ENCODE results near the gene PACSIN1. TPM values are rescaled to one million over a fixed set of nuclear protein-coding genes. Genes with fewer than 3 reads are reported as not detected.

The PACSIN1 gene, protein sequence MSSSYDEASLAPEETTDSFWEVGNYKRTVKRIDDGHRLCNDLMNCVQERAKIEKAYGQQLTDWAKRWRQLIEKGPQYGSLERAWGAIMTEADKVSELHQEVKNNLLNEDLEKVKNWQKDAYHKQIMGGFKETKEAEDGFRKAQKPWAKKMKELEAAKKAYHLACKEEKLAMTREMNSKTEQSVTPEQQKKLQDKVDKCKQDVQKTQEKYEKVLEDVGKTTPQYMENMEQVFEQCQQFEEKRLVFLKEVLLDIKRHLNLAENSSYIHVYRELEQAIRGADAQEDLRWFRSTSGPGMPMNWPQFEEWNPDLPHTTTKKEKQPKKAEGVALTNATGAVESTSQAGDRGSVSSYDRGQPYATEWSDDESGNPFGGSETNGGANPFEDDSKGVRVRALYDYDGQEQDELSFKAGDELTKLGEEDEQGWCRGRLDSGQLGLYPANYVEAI
- 0.07 TPM for polyA plus RNA-seq (2013, experiment 1 of 2)
- 0.03 TPM for polyA plus RNA-seq (2013, experiment 2 of 2)

DNA sequence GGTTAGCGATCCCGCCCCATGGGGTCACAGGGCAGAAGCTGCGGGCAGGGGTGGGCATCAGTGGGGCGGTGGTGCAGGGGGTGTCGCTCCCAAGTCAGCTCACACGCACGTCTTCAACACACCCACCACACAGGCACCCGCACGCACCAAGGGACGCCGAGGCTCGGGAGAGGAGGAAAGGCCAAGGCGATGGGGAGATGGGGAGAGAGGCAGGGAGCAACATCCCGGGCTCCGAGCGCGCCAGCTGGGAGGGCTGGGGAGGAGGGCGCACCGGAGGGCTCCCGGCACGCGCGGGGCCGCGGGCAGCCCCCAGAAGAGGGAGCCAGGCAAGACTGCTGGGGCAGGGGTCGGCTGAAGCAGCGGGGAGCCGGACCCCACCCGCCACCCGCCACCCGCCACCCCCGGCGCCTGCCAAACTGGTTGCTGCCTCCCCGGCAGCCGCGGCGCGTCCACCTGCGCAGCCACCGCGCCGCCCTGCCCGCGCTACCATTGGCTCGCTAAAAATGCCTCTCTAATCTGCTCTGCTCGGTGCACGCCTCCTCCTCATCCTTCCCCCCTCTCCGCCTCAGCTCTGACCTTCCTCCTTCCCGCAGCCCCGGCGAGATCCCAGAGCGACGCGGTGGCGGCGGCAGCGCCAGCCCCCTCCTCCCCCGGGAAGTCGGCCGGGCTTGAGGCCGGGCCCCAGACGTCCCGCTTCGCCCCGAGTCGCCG is at the start of gene PACSIN1:
TSS of gene PACSIN1 (plus strand) at position 546 of the 711 bp plus-strand sequence. CDS start 60,230 bp downstream, outside the sequence.
- 2% methylated on average over 35 of the region's 67 CpGs for WGBS
- Histone ChIP-seq H3K4me1 (ENCODE audit: control insufficient read depth, insufficient read depth, low read depth, low read length) (peaks cover 17% of the 10 kb centered on the region), H2BK12ac (ENCODE audit: low read length in 2 of 2) (peak within 1 kb of the TSS in 1 of 2 experiments; percentile 60), H2BK5ac (ENCODE audit: low read depth, low read length, poor library complexity, severe bottlenecking) (no peak within 1 kb of the TSS), H4K8ac (ENCODE audit: low read length) (peak within 1 kb of the TSS; percentile 22), H3K36me3 (ENCODE audit: control insufficient read depth in 1 of 2, insufficient read depth in 2 of 2, low read depth in 1 of 2, low read length in 2 of 2) (no peaks in the 10 kb centered on the region), H2AK5ac (ENCODE audit: low read length, severe bottlenecking) (no peak within 1 kb of the TSS), H2AFZ (ENCODE audit: low read depth, low read length) (peak within 1 kb of the TSS; percentile 62), H3K27ac (ENCODE audit: low read length, poor library complexity, severe bottlenecking) (no peak within 1 kb of the TSS), H3K4me2 (ENCODE audit: low read length, poor library complexity, severe bottlenecking) (peak within 1 kb of the TSS; percentile 95), H2BK15ac (ENCODE audit: low read depth, poor library complexity, severe bottlenecking) (no peak within 1 kb of the TSS), H3K4ac (ENCODE audit: low read depth in 1 of 2, low read length in 2 of 2) (no peak within 1 kb of the TSS), H3K4me3 (ENCODE audit: insufficient read depth in 1 of 2, low read depth in 1 of 2, low read length in 2 of 2) (peak within 1 kb of the TSS in 1 of 2 experiments; percentile 34), H3K79me1 (replicated peaks; ENCODE audit: low read length, poor library complexity, severe bottlenecking) (no peaks in the 10 kb centered on the region), H3K9me3 (ENCODE audit: control insufficient read depth, low read length) (no peaks in the 10 kb centered on the region), H3K27me3 (ENCODE audit: control insufficient read depth in 1 of 2, insufficient read depth in 1 of 2, low read length in 2 of 2) (peaks cover 38 to 49% of the 10 kb centered on the region in 2 experiments), H4K91ac (ENCODE audit: low read length) (no peak within 1 kb of the TSS), H2BK120ac (ENCODE audit: low read depth, low read length) (no peak within 1 kb of the TSS), H3K9ac (ENCODE audit: low read length) (no peak within 1 kb of the TSS), H3K23ac (ENCODE audit: low read length in 2 of 2) (peak within 1 kb of the TSS in 1 of 2 experiments; percentile 87), H3K14ac (ENCODE audit: low read length in 2 of 2) (peak within 1 kb of the TSS in 1 of 2 experiments; percentile 79), H3K18ac (ENCODE audit: low read depth in 1 of 2, low read length in 2 of 2) (peak within 1 kb of the TSS in 1 of 2 experiments; percentile 23)
- DNase-seq, result no peak

DNA sequence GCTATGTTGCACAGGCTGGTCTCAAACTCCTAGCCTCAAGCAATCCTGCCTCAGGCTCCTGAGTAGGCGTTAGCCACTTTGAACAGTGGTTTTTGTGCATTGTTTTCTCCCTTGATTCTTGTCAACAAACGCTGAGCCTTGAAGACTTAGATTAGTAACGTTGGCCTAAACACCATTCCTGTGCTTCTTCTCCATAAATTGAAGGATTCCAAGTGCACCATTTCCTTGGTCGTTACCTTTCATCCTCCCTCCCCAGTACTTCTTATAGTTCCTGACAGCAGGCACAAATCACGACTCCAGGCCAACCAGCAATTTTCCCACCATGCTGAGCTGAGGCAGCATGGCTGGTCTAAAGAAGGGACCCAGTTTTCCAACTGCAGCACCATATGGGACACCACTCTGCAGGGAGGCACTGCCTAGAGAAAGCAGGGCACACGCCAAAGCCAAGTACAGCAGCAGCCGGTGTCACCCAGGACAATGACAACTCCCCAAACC is 49.0 kb upstream of the PACSIN1 start:
- Histone ChIP-seq H2BK120ac (ENCODE audit: low read depth, low read length) (no peak overlapping the region), H3K4me1 (ENCODE audit: control insufficient read depth, insufficient read depth, low read depth, low read length) (no peaks in the 10 kb centered on the region), H2AFZ (ENCODE audit: low read depth, low read length) (no peak overlapping the region), H3K4ac (ENCODE audit: low read depth in 1 of 2, low read length in 2 of 2) (no peak overlapping the region), H3K4me3 (ENCODE audit: insufficient read depth in 1 of 2, low read depth in 1 of 2, low read length in 2 of 2) (no peak overlapping the region), H3K79me1 (replicated peaks; ENCODE audit: low read length, poor library complexity, severe bottlenecking) (peaks cover 10% of the 10 kb centered on the region), H3K27me3 (ENCODE audit: control insufficient read depth in 1 of 2, insufficient read depth in 1 of 2, low read length in 2 of 2) (no peaks in the 10 kb centered on the region), H3K18ac (ENCODE audit: low read depth in 1 of 2, low read length in 2 of 2) (no peak overlapping the region), H3K27ac (ENCODE audit: low read length, poor library complexity, severe bottlenecking) (no peak overlapping the region), H4K91ac (ENCODE audit: low read length) (no peak overlapping the region), H3K14ac (ENCODE audit: low read length in 2 of 2) (no peak overlapping the region), H3K4me2 (ENCODE audit: low read length, poor library complexity, severe bottlenecking) (no peak overlapping the region), H4K8ac (ENCODE audit: low read length) (no peak overlapping the region), H2BK15ac (ENCODE audit: low read depth, poor library complexity, severe bottlenecking) (no peak overlapping the region), H3K23ac (ENCODE audit: low read length in 2 of 2) (no peak overlapping the region), H2AK5ac (ENCODE audit: low read length, severe bottlenecking) (no peak overlapping the region), H3K9ac (ENCODE audit: low read length) (no peak overlapping the region), H2BK12ac (ENCODE audit: low read length in 2 of 2) (no peak overlapping the region), H2BK5ac (ENCODE audit: low read depth, low read length, poor library complexity, severe bottlenecking) (no peak overlapping the region), H3K36me3 (ENCODE audit: control insufficient read depth in 1 of 2, insufficient read depth in 2 of 2, low read depth in 1 of 2, low read length in 2 of 2) (peaks cover 58 to 63% of the 10 kb centered on the region in 2 experiments), H3K9me3 (ENCODE audit: control insufficient read depth, low read length) (no peaks in the 10 kb centered on the region)
- WGBS, result 89% methylated on average over 7 of the region's 7 CpGs
- DNase-seq, result no peak

DNA sequence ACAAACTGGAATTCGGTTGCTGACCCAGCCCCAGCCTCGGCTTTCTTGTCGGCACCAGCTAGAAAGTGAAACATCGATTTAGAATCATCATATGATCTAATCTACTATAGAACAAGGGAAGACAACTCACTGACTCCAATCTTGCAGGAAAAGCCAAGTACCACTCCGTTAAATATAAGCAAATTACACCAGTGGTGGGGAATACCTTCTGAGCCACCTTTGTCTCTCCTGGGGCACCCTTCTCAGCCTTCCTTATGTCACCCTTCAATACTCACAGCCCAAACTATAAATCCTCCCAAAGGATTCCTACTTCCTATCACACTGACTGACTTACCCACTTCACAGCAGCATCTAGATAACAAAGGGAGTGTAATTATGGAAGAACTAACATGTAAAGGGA is 47.5 kb upstream of the PACSIN1 start:
- Histone ChIP-seq H4K91ac (ENCODE audit: low read length) (no peak overlapping the region), H2BK5ac (ENCODE audit: low read depth, low read length, poor library complexity, severe bottlenecking) (no peak overlapping the region), H3K4me2 (ENCODE audit: low read length, poor library complexity, severe bottlenecking) (no peak overlapping the region), H2BK12ac (ENCODE audit: low read length in 2 of 2) (no peak overlapping the region), H3K4ac (ENCODE audit: low read depth in 1 of 2, low read length in 2 of 2) (no peak overlapping the region), H3K14ac (ENCODE audit: low read length in 2 of 2) (no peak overlapping the region), H3K79me1 (replicated peaks; ENCODE audit: low read length, poor library complexity, severe bottlenecking) (peaks cover 12% of the 10 kb centered on the region), H3K4me3 (ENCODE audit: insufficient read depth in 1 of 2, low read depth in 1 of 2, low read length in 2 of 2) (no peak overlapping the region), H3K9ac (ENCODE audit: low read length) (peak overlapping the region; percentile 42), H2AFZ (ENCODE audit: low read depth, low read length) (no peak overlapping the region), H3K36me3 (ENCODE audit: control insufficient read depth in 1 of 2, insufficient read depth in 2 of 2, low read depth in 1 of 2, low read length in 2 of 2) (peaks cover 71 to 73% of the 10 kb centered on the region in 2 experiments), H4K8ac (ENCODE audit: low read length) (no peak overlapping the region), H2BK15ac (ENCODE audit: low read depth, poor library complexity, severe bottlenecking) (no peak overlapping the region), H2AK5ac (ENCODE audit: low read length, severe bottlenecking) (no peak overlapping the region), H3K27me3 (ENCODE audit: control insufficient read depth in 1 of 2, insufficient read depth in 1 of 2, low read length in 2 of 2) (no peaks in the 10 kb centered on the region), H2BK120ac (ENCODE audit: low read depth, low read length) (no peak overlapping the region), H3K23ac (ENCODE audit: low read length in 2 of 2) (no peak overlapping the region), H3K4me1 (ENCODE audit: control insufficient read depth, insufficient read depth, low read depth, low read length) (peaks cover 3% of the 10 kb centered on the region), H3K27ac (ENCODE audit: low read length, poor library complexity, severe bottlenecking) (no peak overlapping the region), H3K9me3 (ENCODE audit: control insufficient read depth, low read length) (no peaks in the 10 kb centered on the region), H3K18ac (ENCODE audit: low read depth in 1 of 2, low read length in 2 of 2) (no peak overlapping the region)
- WGBS, result 97% methylated on average over 5 of the region's 5 CpGs
- DNase-seq, result no peak

DNA sequence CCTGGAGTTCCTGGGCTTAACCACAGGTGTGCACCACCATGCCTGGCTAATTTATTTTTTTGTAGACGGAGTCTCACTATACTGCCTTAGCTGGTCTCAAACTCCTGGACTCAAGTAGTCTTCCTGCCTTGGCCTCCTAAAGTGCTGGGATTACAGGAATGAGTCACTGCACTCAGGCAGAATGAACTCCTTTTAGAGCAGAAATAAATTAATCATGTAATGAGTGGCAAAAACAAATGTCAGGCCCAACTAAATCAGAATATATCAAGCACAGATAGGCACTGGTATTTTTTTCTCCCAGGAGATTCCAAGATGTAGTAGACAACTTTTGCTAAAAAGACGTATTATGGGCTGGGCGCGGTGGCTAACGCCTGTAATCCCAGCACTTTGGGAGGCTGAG is 42.6 kb upstream of the PACSIN1 start:
- Histone ChIP-seq H2AK5ac (ENCODE audit: low read length, severe bottlenecking) (no peak overlapping the region), H3K23ac (ENCODE audit: low read length in 2 of 2) (no peak overlapping the region), H3K27me3 (ENCODE audit: control insufficient read depth in 1 of 2, insufficient read depth in 1 of 2, low read length in 2 of 2) (no peaks in the 10 kb centered on the region), H3K4me2 (ENCODE audit: low read length, poor library complexity, severe bottlenecking) (no peak overlapping the region), H3K14ac (ENCODE audit: low read length in 2 of 2) (no peak overlapping the region), H3K4ac (ENCODE audit: low read depth in 1 of 2, low read length in 2 of 2) (no peak overlapping the region), H3K4me3 (ENCODE audit: insufficient read depth in 1 of 2, low read depth in 1 of 2, low read length in 2 of 2) (no peak overlapping the region), H2BK15ac (ENCODE audit: low read depth, poor library complexity, severe bottlenecking) (no peak overlapping the region), H3K9me3 (ENCODE audit: control insufficient read depth, low read length) (no peaks in the 10 kb centered on the region), H2BK120ac (ENCODE audit: low read depth, low read length) (no peak overlapping the region), H3K79me1 (replicated peaks; ENCODE audit: low read length, poor library complexity, severe bottlenecking) (peaks cover 12% of the 10 kb centered on the region), H4K8ac (ENCODE audit: low read length) (no peak overlapping the region), H2BK12ac (ENCODE audit: low read length in 2 of 2) (no peak overlapping the region), H2BK5ac (ENCODE audit: low read depth, low read length, poor library complexity, severe bottlenecking) (no peak overlapping the region), H3K9ac (ENCODE audit: low read length) (peak overlapping the region; percentile 98), H3K4me1 (ENCODE audit: control insufficient read depth, insufficient read depth, low read depth, low read length) (peaks cover 9% of the 10 kb centered on the region), H3K27ac (ENCODE audit: low read length, poor library complexity, severe bottlenecking) (no peak overlapping the region), H2AFZ (ENCODE audit: low read depth, low read length) (no peak overlapping the region), H4K91ac (ENCODE audit: low read length) (no peak overlapping the region), H3K18ac (ENCODE audit: low read depth in 1 of 2, low read length in 2 of 2) (no peak overlapping the region), H3K36me3 (ENCODE audit: control insufficient read depth in 1 of 2, insufficient read depth in 2 of 2, low read depth in 1 of 2, low read length in 2 of 2) (peaks cover 59 to 65% of the 10 kb centered on the region in 2 experiments)
- WGBS, result 88% methylated on average over 5 of the region's 5 CpGs
- peak; percentile 44 for DNase-seq

All from mesenchymal stem cell (in vitro differentiated cells and primary cell).